Measurements from ENCODE around the gene ARHGAP15. TPM values are rescaled to one million over a fixed set of nuclear protein-coding genes. Genes with fewer than 3 reads are reported as not detected.

Gene ARHGAP15
- total RNA-seq, 1 donor from 2014 or later = 32.2 TPM

- DNase-seq = no peak
These were observed 357.8 kb downstream of the ARHGAP15 start for GRCh38 chr2:143486976-143487375.

GRCh38 chr2:143489145-143489544 is 359.9 kb downstream of the ARHGAP15 start:
- DNase-seq = peak; percentile 81

GRCh38 chr2:143491131-143491530 is 361.9 kb downstream of the ARHGAP15 start:
- DNase-seq = no peak

- no peak for DNase-seq
These were observed 364.1 kb downstream of the ARHGAP15 start for GRCh38 chr2:143493339-143493738.

GRCh38 chr2:143497726-143498125 is 368.5 kb downstream of the ARHGAP15 start:
- DNase-seq = no peak

GRCh38 chr2:143498496-143498895 is 369.3 kb downstream of the ARHGAP15 start:
- no peak for DNase-seq

GRCh38 chr2:143499061-143499460 is 369.8 kb downstream of the ARHGAP15 start:
- DNase-seq = peak; percentile 67

- no peak for DNase-seq
These were observed 372.0 kb downstream of the ARHGAP15 start for GRCh38 chr2:143501106-143501676.

- DNase-seq = no peak
These were observed 374.1 kb downstream of the ARHGAP15 start for GRCh38 chr2:143503280-143503679.

GRCh38 chr2:143504397-143504796 is 375.2 kb downstream of the ARHGAP15 start:
- no peak for DNase-seq

GRCh38 chr2:143505542-143505941 is 376.3 kb downstream of the ARHGAP15 start:
- DNase-seq = no peak

GRCh38 chr2:143513081-143513480 is 383.9 kb downstream of the ARHGAP15 start:
- DNase-seq = peak; percentile 81

GRCh38 chr2:143514413-143514812 is 385.2 kb downstream of the ARHGAP15 start:
- no peak for DNase-seq

- no peak for DNase-seq
These were observed 386.1 kb downstream of the ARHGAP15 start for GRCh38 chr2:143515318-143515717.

GRCh38 chr2:143519521-143519920 is 390.3 kb downstream of the ARHGAP15 start:
- no peak for DNase-seq

GRCh38 chr2:143521396-143521795 is 392.2 kb downstream of the ARHGAP15 start:
- peak; percentile 40 for DNase-seq

- no peak for DNase-seq
These were observed 393.5 kb downstream of the ARHGAP15 start for GRCh38 chr2:143522699-143523098.

GRCh38 chr2:143524119-143524553 is 394.9 kb downstream of the ARHGAP15 start:
- peak; percentile 68 for DNase-seq

- DNase-seq = peak; percentile 83
These were observed 395.6 kb downstream of the ARHGAP15 start for GRCh38 chr2:143524559-143525401.

GRCh38 chr2:143525402-143525860 is 396.2 kb downstream of the ARHGAP15 start:
- DNase-seq = peak; percentile 35

- no peak for DNase-seq
These were observed 397.3 kb downstream of the ARHGAP15 start for GRCh38 chr2:143526498-143526897.

GRCh38 chr2:143528021-143528420 is 398.8 kb downstream of the ARHGAP15 start:
- DNase-seq = no peak

- DNase-seq = no peak
These were observed 400.0 kb downstream of the ARHGAP15 start for GRCh38 chr2:143529118-143529720.
